ENCODE measurements around the gene LRRC42. TPM values are rescaled to one million over a fixed set of nuclear protein-coding genes. Genes with fewer than 3 reads are reported as not detected.

The LRRC42 gene
- polyA plus RNA-seq (2013, experiment 1 of 2): 48.8 TPM
- 50.7 TPM for polyA plus RNA-seq (2013, experiment 2 of 2)

GRCh38 chr1:53946252-53947171 lies at the start of gene LRRC42:
Gene LRRC42, plus strand, starts transcription at chr1:53946350. Its CDS starts 5,650 bp downstream, at chr1:53952000.
- Histone ChIP-seq H3K9me3 (ENCODE audit: insufficient read depth, low read depth, low read length) (no peaks in the 10 kb centered on the region), H3K9ac (ENCODE audit: low read depth, low read length) (peak within 1 kb of the TSS; percentile 83), H3K27me3 (ENCODE audit: insufficient read depth, low read length) (no peaks in the 10 kb centered on the region), H3K4me3 (ENCODE audit: low read length) (peak within 1 kb of the TSS; percentile 90), H3K4me1 (ENCODE audit: insufficient read depth, low read length) (peaks cover 34% of the 10 kb centered on the region), H3K27ac (ENCODE audit: low read depth, low read length) (peak within 1 kb of the TSS; percentile 83; the same call in 1 of the 2 replicates), H3K36me3 (ENCODE audit: insufficient read depth, low read length) (peaks cover 5% of the 10 kb centered on the region; the same call in 1 of the 2 replicates)
- under 1% methylated on average over 58 of the region's 58 CpGs for WGBS

GRCh38 chr1:53896635-53897229 lies 49.4 kb upstream of the LRRC42 start:
- Histone ChIP-seq H3K27ac (ENCODE audit: low read depth, low read length) (no peak overlapping the region), H3K36me3 (ENCODE audit: insufficient read depth, low read length) (no peaks in the 10 kb centered on the region), H3K4me1 (ENCODE audit: insufficient read depth, low read length) (no peaks in the 10 kb centered on the region), H3K4me3 (ENCODE audit: low read length) (no peak overlapping the region), H3K9ac (ENCODE audit: low read depth, low read length) (no peak overlapping the region), H3K9me3 (ENCODE audit: insufficient read depth, low read depth, low read length) (no peaks in the 10 kb centered on the region), H3K27me3 (ENCODE audit: insufficient read depth, low read length) (no peaks in the 10 kb centered on the region)
- 89% methylated on average over 2 of the region's 2 CpGs for WGBS

- WGBS: 83% methylated on average over 2 of the region's 2 CpGs
- H3K9me3 ChIP-seq (ENCODE audit: insufficient read depth, low read depth, low read length): no peaks in the 10 kb centered on the region
- H3K4me1 ChIP-seq (ENCODE audit: insufficient read depth, low read length): no peaks in the 10 kb centered on the region
- no peaks in the 10 kb centered on the region for H3K27me3 ChIP-seq (ENCODE audit: insufficient read depth, low read length)
- no peak overlapping the region for H3K9ac ChIP-seq (ENCODE audit: low read depth, low read length)
- no peaks in the 10 kb centered on the region for H3K36me3 ChIP-seq (ENCODE audit: insufficient read depth, low read length)
- H3K4me3 ChIP-seq (ENCODE audit: low read length): no peak overlapping the region
- no peak overlapping the region for H3K27ac ChIP-seq (ENCODE audit: low read depth, low read length)
Measured at GRCh38 chr1:53899206-53899628, 46.9 kb upstream of the LRRC42 start.

GRCh38 chr1:53899708-53900107 lies 46.4 kb upstream of the LRRC42 start:
- H3K4me3 ChIP-seq (ENCODE audit: low read length): no peak overlapping the region
- WGBS: 89% methylated on average over 3 of the region's 3 CpGs
- no peaks in the 10 kb centered on the region for H3K27me3 ChIP-seq (ENCODE audit: insufficient read depth, low read length)
- H3K36me3 ChIP-seq (ENCODE audit: insufficient read depth, low read length): no peaks in the 10 kb centered on the region
- H3K9me3 ChIP-seq (ENCODE audit: insufficient read depth, low read depth, low read length): no peaks in the 10 kb centered on the region
- no peak overlapping the region for H3K9ac ChIP-seq (ENCODE audit: low read depth, low read length)
- no peaks in the 10 kb centered on the region for H3K4me1 ChIP-seq (ENCODE audit: insufficient read depth, low read length)
- no peak overlapping the region for H3K27ac ChIP-seq (ENCODE audit: low read depth, low read length)

GRCh38 chr1:53902235-53903138 lies 43.7 kb upstream of the LRRC42 start:
- no peaks in the 10 kb centered on the region for H3K9me3 ChIP-seq (ENCODE audit: insufficient read depth, low read depth, low read length)
- H3K27ac ChIP-seq (ENCODE audit: low read depth, low read length): no peak overlapping the region
- WGBS: 87% methylated on average over 7 of the region's 7 CpGs
- no peak overlapping the region for H3K9ac ChIP-seq (ENCODE audit: low read depth, low read length)
- H3K27me3 ChIP-seq (ENCODE audit: insufficient read depth, low read length): no peaks in the 10 kb centered on the region
- no peaks in the 10 kb centered on the region for H3K36me3 ChIP-seq (ENCODE audit: insufficient read depth, low read length)
- no peak overlapping the region for H3K4me3 ChIP-seq (ENCODE audit: low read length)
- no peaks in the 10 kb centered on the region for H3K4me1 ChIP-seq (ENCODE audit: insufficient read depth, low read length)

- H3K9ac ChIP-seq (ENCODE audit: low read depth, low read length): no peak overlapping the region
- no peaks in the 10 kb centered on the region for H3K4me1 ChIP-seq (ENCODE audit: insufficient read depth, low read length)
- no peak overlapping the region for H3K4me3 ChIP-seq (ENCODE audit: low read length)
- no peaks in the 10 kb centered on the region for H3K27me3 ChIP-seq (ENCODE audit: insufficient read depth, low read length)
- no peak overlapping the region for H3K27ac ChIP-seq (ENCODE audit: low read depth, low read length)
- no peaks in the 10 kb centered on the region for H3K36me3 ChIP-seq (ENCODE audit: insufficient read depth, low read length)
- 96% methylated on average over 8 of the region's 8 CpGs for WGBS
- H3K9me3 ChIP-seq (ENCODE audit: insufficient read depth, low read depth, low read length): no peaks in the 10 kb centered on the region
Measured at GRCh38 chr1:53905509-53905908, 40.6 kb upstream of the LRRC42 start.

DNA sequence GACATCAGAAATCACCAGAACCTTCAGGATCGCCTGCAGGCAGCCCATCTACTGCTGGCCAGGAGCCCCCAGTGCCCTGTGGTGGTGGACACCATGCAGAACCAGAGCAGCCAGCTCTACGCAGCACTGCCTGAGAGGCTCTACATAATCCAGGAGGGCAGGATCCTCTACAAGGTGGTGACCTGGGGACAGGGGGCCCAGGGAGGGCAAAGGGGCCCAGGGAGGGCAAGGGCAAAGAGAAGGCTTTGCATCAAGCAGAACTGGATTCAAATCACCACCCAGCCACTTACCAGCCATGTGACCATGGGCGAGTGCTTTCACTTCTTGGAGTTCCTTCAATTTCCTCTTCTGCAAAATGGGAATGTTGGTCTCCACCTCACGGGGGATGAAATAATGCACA lies 40.0 kb upstream of the LRRC42 start:
- Histone ChIP-seq H3K27ac (ENCODE audit: low read depth, low read length) (no peak overlapping the region), H3K36me3 (ENCODE audit: insufficient read depth, low read length) (no peaks in the 10 kb centered on the region), H3K9me3 (ENCODE audit: insufficient read depth, low read depth, low read length) (no peaks in the 10 kb centered on the region), H3K4me1 (ENCODE audit: insufficient read depth, low read length) (no peaks in the 10 kb centered on the region), H3K27me3 (ENCODE audit: insufficient read depth, low read length) (no peaks in the 10 kb centered on the region), H3K9ac (ENCODE audit: low read depth, low read length) (no peak overlapping the region), H3K4me3 (ENCODE audit: low read length) (no peak overlapping the region)
- 92% methylated on average over 4 of the region's 4 CpGs for WGBS

- no peak overlapping the region for H3K27ac ChIP-seq (ENCODE audit: low read depth, low read length)
- H3K36me3 ChIP-seq (ENCODE audit: insufficient read depth, low read length): no peaks in the 10 kb centered on the region
- H3K9ac ChIP-seq (ENCODE audit: low read depth, low read length): no peak overlapping the region
- H3K27me3 ChIP-seq (ENCODE audit: insufficient read depth, low read length): no peaks in the 10 kb centered on the region
- H3K4me1 ChIP-seq (ENCODE audit: insufficient read depth, low read length): peaks cover 23% of the 10 kb centered on the region
- 90% methylated on average over 3 of the region's 3 CpGs for WGBS
- no peak overlapping the region for H3K4me3 ChIP-seq (ENCODE audit: low read length)
- H3K9me3 ChIP-seq (ENCODE audit: insufficient read depth, low read depth, low read length): no peaks in the 10 kb centered on the region
Measured at GRCh38 chr1:53909946-53910345, 36.2 kb upstream of the LRRC42 start.

DNA sequence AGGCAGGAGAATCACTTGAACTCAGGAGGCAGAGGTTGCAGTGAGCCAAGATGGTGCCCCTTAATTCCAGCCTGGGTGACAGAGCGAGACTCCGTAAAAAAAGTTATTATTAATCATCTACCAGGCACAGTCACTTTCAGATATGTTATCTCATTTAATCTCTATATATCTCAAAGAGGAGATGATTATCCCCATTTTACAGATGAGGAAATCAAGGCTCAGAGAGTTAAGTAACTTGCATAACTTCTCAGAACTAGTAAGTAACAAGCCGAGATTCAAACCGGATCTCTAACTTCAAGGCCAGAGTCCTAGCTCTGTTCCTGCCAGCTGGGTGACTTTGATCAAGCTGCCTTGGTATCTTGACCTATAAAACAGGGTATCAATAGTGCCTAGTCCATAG lies 34.7 kb upstream of the LRRC42 start:
- Histone ChIP-seq H3K4me1 (ENCODE audit: insufficient read depth, low read length) (peaks cover 23% of the 10 kb centered on the region), H3K9me3 (ENCODE audit: insufficient read depth, low read depth, low read length) (no peaks in the 10 kb centered on the region), H3K36me3 (ENCODE audit: insufficient read depth, low read length) (no peaks in the 10 kb centered on the region), H3K27ac (ENCODE audit: low read depth, low read length) (no peak overlapping the region), H3K9ac (ENCODE audit: low read depth, low read length) (no peak overlapping the region), H3K27me3 (ENCODE audit: insufficient read depth, low read length) (no peaks in the 10 kb centered on the region), H3K4me3 (ENCODE audit: low read length) (no peak overlapping the region)
- 95% methylated on average over 4 of the region's 4 CpGs for WGBS

- Histone ChIP-seq H3K36me3 (ENCODE audit: insufficient read depth, low read length) (no peaks in the 10 kb centered on the region; the same call in 1 of the 2 replicates), H3K27ac (ENCODE audit: low read depth, low read length) (peak overlapping the region; percentile 58; the same call in 1 of the 2 replicates), H3K4me1 (ENCODE audit: insufficient read depth, low read length) (peaks cover 23% of the 10 kb centered on the region), H3K4me3 (ENCODE audit: low read length) (no peak overlapping the region), H3K27me3 (ENCODE audit: insufficient read depth, low read length) (no peaks in the 10 kb centered on the region), H3K9ac (ENCODE audit: low read depth, low read length) (0 out of 2 replicates have a peak overlapping the region, but pooled peaks have one; percentile 2), H3K9me3 (ENCODE audit: insufficient read depth, low read depth, low read length) (no peaks in the 10 kb centered on the region)
- WGBS: 64% methylated on average over 5 of the region's 5 CpGs
Measured at GRCh38 chr1:53913352-53914033, 32.7 kb upstream of the LRRC42 start.
